Heart left ventricle (tissue), 16 donors: ENCODE data around the gene OR52E4. TPM values are rescaled to one million over a fixed set of nuclear protein-coding genes. Genes with fewer than 3 reads are reported as not detected.

ENCODE experiments used
- ATAC-seq, 4 donors: fragments of 200-7000 bp; cut with Tn5 transposase; one replicate each; pipeline ENCODE4 v1.9.1; 2020 to 2022; ENCODE audit warnings: moderate library complexity in 4 of 4, mild to moderate bottlenecking in 3 of 4, moderate number of reproducible peaks in 1 of 4
- DNase-seq, 5 donors: peaks; one replicate each; pipeline ENCODE4 v3.0.0-alpha.2; 2020
- H3K27ac ChIP-seq, 12 donors: fragments of 200-600 bp; sonication (generic) in 4 of 12; one replicate each; pipeline versions ENCODE4 v1.5.0 to v1.8.0; 2016 to 2022; ENCODE audit warnings: mild to moderate bottlenecking in 2 of 12
- H3K27me3 ChIP-seq, 9 donors: fragments of 200-600 bp; sonication (generic) in 2 of 9; one replicate each; pipeline versions ENCODE4 v1.5.1 to v1.8.0; 2016 to 2022; ENCODE audit warnings: mild to moderate bottlenecking in 3 of 9
- H3K36me3 ChIP-seq, 9 donors: fragments of 200-600 bp; sonication (generic) in 2 of 9; one replicate each; pipeline versions ENCODE4 v1.5.0 to v1.8.0; 2018 to 2022; ENCODE audit warnings: mild to moderate bottlenecking in 2 of 9
- H3K4me1 ChIP-seq, 12 donors: fragments of 200-600 bp; sonication (generic) in 4 of 12; one replicate each; pipeline versions ENCODE4 v1.5.0 to v1.8.0; 2016 to 2022; ENCODE audit warnings: mild to moderate bottlenecking in 3 of 12
- H3K4me3 ChIP-seq, 12 donors: fragments of 200-600 bp; sonication (generic) in 4 of 12; one replicate each; pipeline versions ENCODE4 v1.5.0 to v1.8.0; 2017 to 2022; ENCODE audit warnings: mild to moderate bottlenecking in 9 of 12, moderate library complexity in 4 of 12
- H3K9me3 ChIP-seq, 12 donors: fragments of 200-600 bp; sonication (generic) in 4 of 12; one replicate each; pipeline versions ENCODE4 v1.5.0 to v1.8.0; 2016 to 2022; ENCODE audit warnings: mild to moderate bottlenecking in 1 of 12
- CTCF ChIP-seq, 12 donors: fragments of 200-600 bp; sonication (generic) in 4 of 12; IDR thresholded peaks; one replicate each; pipeline versions ENCODE4 v1.5.0 to v1.8.0; 2018 to 2022; ENCODE audit warnings: antibody characterized with exemption in 12 of 12, mild to moderate bottlenecking in 5 of 12
- POLR2A ChIP-seq, 2 donors: fragments of 450-650 bp; IDR thresholded peaks; one replicate each; pipeline ENCODE4 v1.6.1; 2017; ENCODE audit warnings: antibody characterized with exemption in 2 of 2, mild to moderate bottlenecking in 2 of 2, moderate library complexity in 2 of 2
- WGBS, 4 donors: extraction: QIAGEN DNeasy Blood & Tissue Kit in 2 of 4; methylation state at CpG; one replicate each; pipeline versions ENCODE4 v1.1.5 to v1.1.7; 2013 to 2018; 5-methylcytosine and 5-hydroxymethylcytosine counted together
- intact Hi-C, 10 donors: fragments of 100-400 bp; cut with DNase I; formaldehyde crosslinking; loops; one replicate each; pipeline versions ENCODE4 v1.11.1 to v1.14.2; 2022
- polyA plus RNA-seq, 2 donors: library from polyadenylated mRNA; stranded (reverse); fragments of 200-250 nt; gene quantifications; one replicate each; pipeline ENCODE4 v1.2.3, GENCODE V29; 2013
- total RNA-seq, 9 donors: library from RNA; depleted of rRNA in 2 of 9; stranded (reverse); fragments of >200 nt in 2 of 9; fragmentation: NEBNext Ultra II Directional in 3 of 9; extraction: Animal tissue kit (Norgen Biotek cat#: 25700) in 3 of 9; gene quantifications; one replicate each; pipeline versions ENCODE4 v1.1.0 to v1.2.4, GENCODE V29; 2016 to 2023
- donor health status: ischemic (EF 13 %, LVEDD 7.1; RV severe dilation, severe dysfunction).
- donor health status: healthy with polysubstance abuse.
- donor health status: DM: no; HTN: yes; CAD: no.
- donor health status: DM: no; HTN: no; CAD: no.
- donor health status: ischemic (EF 25% LVEDD 6.9; RV normal size, moderate dysfunction).
- donor health status: ischemic (EF 25% LVEDD 5.7; RV mildly dilated, moderate dysfunction).
- donor health status: healthy.
- donor health status: DM: yes; HTN: yes; CAD: no.
- donor health status: ischemic (EF 35%, LVEDD 5.7; RV mildly dilated, moderate dysfunction).
- donor health status: nonischemic (EF 11% LVEDD 7.7; RV severe dilation, severe dysfunction).
- donor health status: DM: yes; HTN: yes; CAD: no.
- donor health status: PGD.
- donor health status: ischemic (EF 29% LVEDD 5.4; RV normal size, mild dysfunction).
- donor health status: nonischemic (EF 23%, LVEDD 6.1; RV moderate dilation, normal function).

Gene OR52E4
- total and polyA plus RNA-seq, 11 donors, result not detected

GRCh38 chr11:5899534-5899933, 19.1 kb downstream of the OR52E4 start:
- intact Hi-C loops, result no loop called here
- Histone ChIP-seq H3K4me3 (no peak overlapping the region), H3K27ac (no peak overlapping the region), H3K4me1 (no peaks in the 10 kb centered on the region), H3K27me3 (no peaks in the 10 kb centered on the region), H3K36me3 (no peaks in the 10 kb centered on the region), H3K9me3 (no peaks in the 10 kb centered on the region)
- ATAC-seq (no peak), DNase-seq (no peak)
- WGBS, 4 donors, result 66 to 96% (median 80%) methylated on average over 2 of the region's 2 CpGs
- TF ChIP-seq POLR2A (IDR thresholded peaks at IDR 0.05) (no peak), CTCF (IDR thresholded peaks at IDR 0.05) (no peak)

DNA sequence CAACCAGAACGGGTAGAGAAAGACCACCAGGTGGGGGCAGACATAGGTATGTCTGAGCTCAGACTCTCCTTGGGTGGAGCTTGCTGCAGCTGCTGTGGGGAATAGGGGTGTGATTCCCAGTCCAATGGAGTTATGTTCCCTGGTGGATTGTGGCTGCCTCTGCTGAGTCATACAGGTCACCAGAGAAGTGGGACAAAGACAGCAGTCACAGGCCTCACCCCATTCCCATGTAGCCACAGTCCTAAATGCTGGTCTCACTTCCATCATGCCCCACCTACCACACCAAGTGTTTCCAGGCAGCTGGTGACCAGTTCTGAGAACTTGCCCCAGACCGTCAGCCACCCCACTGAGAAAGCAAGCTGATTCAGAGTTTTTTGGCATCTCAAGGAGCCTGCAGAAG, 30.1 kb downstream of the OR52E4 start:
- H3K4me1 ChIP-seq, result no peaks in the 10 kb centered on the region
- H3K27ac ChIP-seq, result no peak overlapping the region
- TF ChIP-seq CTCF (IDR thresholded peaks at IDR 0.05) (no peak), POLR2A (IDR thresholded peaks at IDR 0.05) (no peak)
- H3K9me3 ChIP-seq, result peaks cover 0 to 17% (median 0%) of the 10 kb centered on the region in 12 donors
- DNase-seq (no peak), ATAC-seq (no peak)
- WGBS, 4 donors, result 61 to 83% (median 63%) methylated on average over 2 of the region's 2 CpGs
- no peaks in the 10 kb centered on the region for H3K27me3 ChIP-seq
- intact Hi-C loops, result no loop called here
- H3K36me3 ChIP-seq, result no peaks in the 10 kb centered on the region
- no peak overlapping the region for H3K4me3 ChIP-seq

- DNase-seq (no peak), ATAC-seq (no peak)
- no peak for TF ChIP-seq CTCF (IDR thresholded peaks at IDR 0.05)
- no peak for TF ChIP-seq POLR2A (IDR thresholded peaks at IDR 0.05)
- Histone ChIP-seq H3K9me3 (peaks cover 0 to 23% (median 4%) of the 10 kb centered on the region in 12 donors), H3K4me1 (no peaks in the 10 kb centered on the region), H3K27ac (no peak overlapping the region), H3K4me3 (no peak overlapping the region), H3K36me3 (no peaks in the 10 kb centered on the region), H3K27me3 (no peaks in the 10 kb centered on the region)
- 68 to 77% (median 72%) methylated on average over 2 of the region's 2 CpGs for WGBS, 4 donors
- intact Hi-C loops, result no loop called here
Observed at GRCh38 chr11:5922749-5923426, 42.5 kb downstream of the OR52E4 start.

DNA sequence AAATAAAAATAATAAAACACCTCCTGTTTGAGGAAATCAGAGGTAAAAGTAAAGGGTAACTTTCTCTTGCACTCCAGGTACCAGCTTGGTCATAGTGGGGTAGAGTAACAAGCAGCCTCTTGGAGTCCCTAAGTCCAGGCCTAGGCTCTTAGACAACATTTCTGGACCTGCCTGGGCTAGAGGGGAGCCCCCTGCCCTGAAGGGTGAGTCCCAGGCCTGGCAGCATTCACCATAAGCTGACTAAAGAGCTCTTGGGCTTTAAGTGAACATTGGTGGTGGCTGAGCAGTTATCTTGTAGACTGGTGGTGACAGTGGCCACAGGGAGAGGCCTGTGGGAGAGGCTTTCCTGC, 43.0 kb downstream of the OR52E4 start:
- intact Hi-C loops, result no loop called here
- Histone ChIP-seq H3K9me3 (peaks cover 0 to 25% (median 4%) of the 10 kb centered on the region in 12 donors), H3K27ac (no peak overlapping the region), H3K4me3 (no peak overlapping the region), H3K4me1 (no peaks in the 10 kb centered on the region), H3K27me3 (no peaks in the 10 kb centered on the region), H3K36me3 (no peaks in the 10 kb centered on the region)
- TF ChIP-seq CTCF (IDR thresholded peaks at IDR 0.05) (no peak), POLR2A (IDR thresholded peaks at IDR 0.05) (no peak)
- ATAC-seq (no peak), DNase-seq (no peak)
